Keratinocyte (primary cell): ENCODE measurements around the gene TLE1. TPM values are rescaled to one million over a fixed set of nuclear protein-coding genes. Genes with fewer than 3 reads are reported as not detected.

Source experiments
- DNase-seq: peaks from one replicate; pipeline ENCODE4 v3.0.0-alpha.2; 2011; ENCODE audit warnings: low read depth, missing footprints, low spot score
- FAIRE-seq: peaks from 2 replicates; lab custom pipeline; 2011; peaks lifted over from hg19 to GRCh38; lab: Jason Lieb, UNC
- H2AFZ ChIP-seq: 2 replicates; pipeline ENCODE4 v1.6.0; 2012; ENCODE audit warnings: low read length, control low read depth, inconsistent platforms; ENCODE audit not compliant: control insufficient read depth
- H3K27ac ChIP-seq: 2 replicates; pipeline ENCODE4 v1.5.1; 2011; ENCODE audit warnings: low read length; ENCODE audit not compliant: control insufficient read depth, insufficient read depth
- H3K27me3 ChIP-seq: 3 replicates; pipeline ENCODE4 v1.6.0; 2011; ENCODE audit warnings: low read length; ENCODE audit not compliant: control insufficient read depth, insufficient read depth; ENCODE audit errors: extremely low read depth
- H3K36me3 ChIP-seq, 2 experiments: 2 replicates in 1 of 2; 3 replicates in 1 of 2; pipeline ENCODE4 v1.5.1; 2011; ENCODE audit warnings: low read length in 2 of 2, mild to moderate bottlenecking in 1 of 2; ENCODE audit not compliant: control insufficient read depth in 2 of 2, insufficient read depth in 2 of 2; ENCODE audit errors: extremely low read depth in 1 of 2
- H3K4me1 ChIP-seq: 3 replicates; pipeline ENCODE4 v1.5.1; 2011; ENCODE audit warnings: low read length; ENCODE audit not compliant: control insufficient read depth, insufficient read depth; ENCODE audit errors: extremely low read depth
- H3K4me2 ChIP-seq: 3 replicates; pipeline ENCODE4 v1.6.0; 2011; ENCODE audit warnings: low read depth, low read length; ENCODE audit not compliant: control insufficient read depth, insufficient read depth; ENCODE audit errors: extremely low read depth
- H3K4me3 ChIP-seq, 3 experiments: fragments of 200-600 bp in 1 of 3; sonication (generic) in 1 of 3; 2 replicates in 2 of 3; 3 replicates in 1 of 3; pipeline ENCODE4 v1.5.1; 2011 to 2016; ENCODE audit warnings: low read length in 3 of 3, mild to moderate bottlenecking in 3 of 3, control low read depth in 2 of 3, inconsistent platforms in 1 of 3, low read depth in 1 of 3, mixed read lengths in 1 of 3, mixed run types in 1 of 3, moderate library complexity in 1 of 3; ENCODE audit not compliant: control insufficient read depth in 2 of 3, insufficient read depth in 2 of 3; ENCODE audit errors: extremely low read depth in 1 of 3
- H3K79me2 ChIP-seq: 2 replicates; pipeline ENCODE4 v1.6.0; 2012; ENCODE audit warnings: low read length; ENCODE audit not compliant: control insufficient read depth, insufficient read depth
- H3K9ac ChIP-seq: 3 replicates; pipeline ENCODE4 v1.6.0; 2011; ENCODE audit warnings: low read length; ENCODE audit not compliant: control insufficient read depth, insufficient read depth; ENCODE audit errors: extremely low read depth
- H3K9me1 ChIP-seq: 3 replicates; pipeline ENCODE4 v1.6.0; 2011; ENCODE audit warnings: low read length; ENCODE audit not compliant: control insufficient read depth, insufficient read depth; ENCODE audit errors: extremely low read depth
- H3K9me3 ChIP-seq: 2 replicates; pipeline ENCODE4 v1.5.1; 2012; ENCODE audit warnings: low read depth, low read length; ENCODE audit not compliant: control insufficient read depth
- H4K20me1 ChIP-seq: 3 replicates; pipeline ENCODE4 v1.6.0; 2011; ENCODE audit warnings: low read length; ENCODE audit not compliant: control insufficient read depth, insufficient read depth; ENCODE audit errors: extremely low read depth
- CTCF ChIP-seq, 3 experiments: IDR thresholded peaks in 1 of 3; conservative IDR thresholded peaks in 1 of 3; optimal IDR thresholded peaks in 1 of 3; 2 replicates in 2 of 3; 3 replicates in 1 of 3; pipeline versions ENCODE3 to v1.5.1; 2011; ENCODE audit warnings: low read length in 3 of 3, mild to moderate bottlenecking in 3 of 3, moderate library complexity in 2 of 3, control low read depth in 1 of 3, inconsistent platforms in 1 of 3; ENCODE audit not compliant: insufficient read depth in 2 of 3; ENCODE audit errors: extremely low read depth in 1 of 3
- EZH2 ChIP-seq: IDR thresholded peaks from one replicate; pipeline ENCODE4 v1.6.1; 2012; ENCODE audit warnings: inconsistent platforms, mild to moderate bottlenecking, low read length, moderate library complexity
- dilution Hi-C: fragments of 300-500 bp; cut with MboI; formaldehyde crosslinking; loops from one replicate; pipeline ENCODE4 v1.7.0; 2020; ENCODE audit warnings: low sequenced_read_pairs; ENCODE audit not compliant: extremely low pct_ligation_motif_present
- polyA plus RNA-seq, 5 experiments: library from polyadenylated mRNA; depleted of rRNA in 3 of 5; stranded (reverse) in 3 of 5; stranded (forward) in 1 of 5; unstranded in 1 of 5; fragments of >200 nt; gene quantifications; 1 replicate in 1 of 5; 2 replicates in 3 of 5; 3 replicates in 1 of 5; pipeline versions ENCODE4 v1.2.1 to v1.2.3, GENCODE V29; 2011 to 2012; ENCODE audit warnings: missing spikeins in 2 of 5, low read depth in 1 of 5, low replicate concordance in 1 of 5

The TLE1 gene
- polyA plus RNA-seq, 1 donor (not counting 4 experiments of a cell fraction or from before 2014, with no cell fraction given), result 29.6 TPM

GRCh38 chr9:81585191-81585763, 104.1 kb downstream of the TLE1 start:
- H4K20me1 ChIP-seq, result no peaks in the 10 kb centered on the region
- TF ChIP-seq EZH2 (no peak), CTCF (optimal IDR thresholded peaks at IDR 0.05 in 1 of 3, IDR thresholded peaks at IDR 0.05 in 1 of 3, conservative IDR thresholded peaks at IDR 0.05 in 1 of 3; ENCODE audit: extremely low read depth in 1 of 3, insufficient read depth in 2 of 3, low read length in 3 of 3) (no peak)
- H3K4me1 ChIP-seq, result no peaks in the 10 kb centered on the region
- FAIRE-seq (no peak), DNase-seq (no peak)
- no peak overlapping the region for H2AFZ ChIP-seq
- H3K36me3 ChIP-seq, result peaks cover 19 to 26% of the 10 kb centered on the region in 2 experiments
- no peak overlapping the region for H3K4me3 ChIP-seq
- no peak overlapping the region for H3K4me2 ChIP-seq
- no peaks in the 10 kb centered on the region for H3K27me3 ChIP-seq
- H3K9me1 ChIP-seq, result no peaks in the 10 kb centered on the region
- H3K79me2 ChIP-seq, result no peaks in the 10 kb centered on the region
- H3K9ac ChIP-seq, result no peak overlapping the region
- no peaks in the 10 kb centered on the region for H3K9me3 ChIP-seq
- dilution Hi-C loops, result no loop called here
- no peak overlapping the region for H3K27ac ChIP-seq

- H3K4me2 ChIP-seq, result no peak overlapping the region
- dilution Hi-C loops, result no loop called here
- peaks cover 13 to 17% of the 10 kb centered on the region in 2 experiments for H3K36me3 ChIP-seq
- TF ChIP-seq EZH2 (no peak), CTCF (optimal IDR thresholded peaks at IDR 0.05 in 1 of 3, IDR thresholded peaks at IDR 0.05 in 1 of 3, conservative IDR thresholded peaks at IDR 0.05 in 1 of 3; ENCODE audit: extremely low read depth in 1 of 3, insufficient read depth in 2 of 3, low read length in 3 of 3) (no peak)
- H3K4me1 ChIP-seq, result no peaks in the 10 kb centered on the region
- DNase-seq (no peak), FAIRE-seq (no peak)
- H2AFZ ChIP-seq, result no peak overlapping the region
- H3K4me3 ChIP-seq, result no peak overlapping the region
- H3K9ac ChIP-seq, result no peak overlapping the region
- no peaks in the 10 kb centered on the region for H4K20me1 ChIP-seq
- no peaks in the 10 kb centered on the region for H3K27me3 ChIP-seq
- no peak overlapping the region for H3K27ac ChIP-seq
- H3K9me3 ChIP-seq, result no peaks in the 10 kb centered on the region
- H3K79me2 ChIP-seq, result no peaks in the 10 kb centered on the region
- H3K9me1 ChIP-seq, result no peaks in the 10 kb centered on the region
These were observed 105.2 kb downstream of the TLE1 start for GRCh38 chr9:81584099-81584498.
